OCI-LY7 (cell line): ENCODE data around the gene EXTL2. TPM values are rescaled to one million over a fixed set of nuclear protein-coding genes. Genes with fewer than 3 reads are reported as not detected.
"Not testable (repeated sequence)": the region's sequence is repeated elsewhere in the genome, so short reads cannot be mapped to it uniquely, and the experiment has no call there.

Experiments
- BruUV-seq: library from RNA; stranded (reverse); fragments of 400-500 nt; replicated peaks from 2 replicates; lab custom pipeline; 2021; lab: Mats Ljungman, UMichigan
- CTCF ChIA-PET: fragments of 300-600 bp; sonication (Branson Sonifier 250); formaldehyde crosslinking; loops from one replicate; lab custom pipeline; 2022; ENCODE audit warnings: antibody characterized with exemption; ENCODE audit not compliant: unreplicated experiment; lab: Charles Lee
- POLR2A ChIA-PET: fragments of 300-600 bp; sonication (Branson Sonifier 250); formaldehyde crosslinking; loops from one replicate; lab custom pipeline; 2022; ENCODE audit warnings: antibody characterized with exemption; lab: Charles Lee
- DNase-seq: peaks from one replicate; pipeline ENCODE4 v3.0.0-alpha.2; 2015; ENCODE audit warnings: low spot score
- H2AFZ ChIP-seq: fragments of 200-600 bp; sonication (generic), shearing (Covaris generic); 2 replicates; pipeline ENCODE4 v1.6.1; 2014; ENCODE audit warnings: mild to moderate bottlenecking, antibody characterized with exemption, low read length, moderate library complexity
- H3K27ac ChIP-seq: fragments of 200-600 bp; sonication (generic); 2 replicates; pipeline ENCODE4 v1.5.1; 2014; ENCODE audit warnings: mixed run types, low read depth, mild to moderate bottlenecking, moderate library complexity, low read length, inconsistent platforms; ENCODE audit not compliant: poor library complexity, severe bottlenecking
- H3K36me3 ChIP-seq: fragments of 200-600 bp; sonication (generic); 2 replicates; pipeline ENCODE4 v1.6.1; 2014; ENCODE audit warnings: mild to moderate bottlenecking, antibody characterized with exemption, low read length, moderate library complexity, mixed read lengths; ENCODE audit not compliant: insufficient read depth
- H3K4me1 ChIP-seq: fragments of 200-600 bp; sonication (generic); 2 replicates; pipeline ENCODE4 v1.5.1; 2014; ENCODE audit warnings: mild to moderate bottlenecking, low read length; ENCODE audit not compliant: insufficient read depth, poor library complexity, severe bottlenecking
- H3K4me2 ChIP-seq: fragments of 200-600 bp; sonication (generic); 2 replicates; pipeline ENCODE4 v1.6.1; 2014; ENCODE audit warnings: mild to moderate bottlenecking, low read length
- H3K4me3 ChIP-seq: fragments of 200-600 bp; sonication (generic); 2 replicates; pipeline ENCODE4 v1.5.1; 2014; ENCODE audit warnings: mild to moderate bottlenecking, low read depth, low read length; ENCODE audit not compliant: poor library complexity, severe bottlenecking
- H3K79me2 ChIP-seq: fragments of 200-600 bp; sonication (generic); 2 replicates; pipeline ENCODE4 v1.6.1; 2016; ENCODE audit warnings: low read depth, mild to moderate bottlenecking, low read length, moderate library complexity, mixed read lengths; ENCODE audit not compliant: insufficient read depth
- H3K9me2 ChIP-seq: fragments of 200-600 bp; sonication (generic); 2 replicates; pipeline ENCODE4 v1.6.1; 2016; ENCODE audit warnings: mild to moderate bottlenecking, low read length, mixed read lengths; ENCODE audit not compliant: insufficient read depth
- H3K9me3 ChIP-seq: fragments of 200-600 bp; sonication (generic); 2 replicates; pipeline ENCODE4 v1.6.1; 2014; ENCODE audit warnings: mild to moderate bottlenecking, mixed run types, low read length, mixed read lengths
- H4K20me1 ChIP-seq: fragments of 200-600 bp; sonication (generic); 2 replicates; pipeline ENCODE4 v1.6.1; 2014; ENCODE audit warnings: mild to moderate bottlenecking, antibody characterized with exemption, low read length, moderate library complexity, mixed read lengths; ENCODE audit not compliant: insufficient read depth
- EZH2phosphoT487 ChIP-seq: fragments of 200-600 bp; sonication (generic); IDR thresholded peaks from 2 replicates; pipeline ENCODE4 v1.6.1; 2018; ENCODE audit warnings: low read depth, borderline replicate concordance, mild to moderate bottlenecking, mixed run types, antibody characterized with exemption, low read length, moderate library complexity, mixed read lengths
- intact Hi-C: fragments of 100-400 bp; cut with micrococcal nuclease; formaldehyde crosslinking; loops from one replicate; pipeline ENCODE4 v1.10.0; 2022; ENCODE audit not compliant: unreplicated experiment
- total RNA-seq, 2 experiments: library from RNA; depleted of rRNA in 1 of 2; stranded (reverse); fragments of >200 nt in 1 of 2; shearing (Covaris generic) in 1 of 2; gene quantifications; 2 replicates each; pipeline ENCODE4 v1.2.3, GENCODE V29; 2014 to 2022
- TF ChIP-seq, protein P1 (sequence below): fragments of 200-600 bp; sonication (generic); conservative IDR thresholded peaks from 2 replicates; pipeline ENCODE4 v1.5.1; 2014; ENCODE audit warnings: mild to moderate bottlenecking, antibody characterized with exemption, low read length, moderate library complexity, mixed read lengths

EXTL2 gene
- total RNA-seq, 2 experiments from 2014 or later: 7.0 to 9.8 TPM

GRCh38 chr1:100860397-100860991, 34.1 kb downstream of the EXTL2 start:
- TF ChIP-seq EZH2phosphoT487: no peak
- TF ChIP-seq, protein P1, sequence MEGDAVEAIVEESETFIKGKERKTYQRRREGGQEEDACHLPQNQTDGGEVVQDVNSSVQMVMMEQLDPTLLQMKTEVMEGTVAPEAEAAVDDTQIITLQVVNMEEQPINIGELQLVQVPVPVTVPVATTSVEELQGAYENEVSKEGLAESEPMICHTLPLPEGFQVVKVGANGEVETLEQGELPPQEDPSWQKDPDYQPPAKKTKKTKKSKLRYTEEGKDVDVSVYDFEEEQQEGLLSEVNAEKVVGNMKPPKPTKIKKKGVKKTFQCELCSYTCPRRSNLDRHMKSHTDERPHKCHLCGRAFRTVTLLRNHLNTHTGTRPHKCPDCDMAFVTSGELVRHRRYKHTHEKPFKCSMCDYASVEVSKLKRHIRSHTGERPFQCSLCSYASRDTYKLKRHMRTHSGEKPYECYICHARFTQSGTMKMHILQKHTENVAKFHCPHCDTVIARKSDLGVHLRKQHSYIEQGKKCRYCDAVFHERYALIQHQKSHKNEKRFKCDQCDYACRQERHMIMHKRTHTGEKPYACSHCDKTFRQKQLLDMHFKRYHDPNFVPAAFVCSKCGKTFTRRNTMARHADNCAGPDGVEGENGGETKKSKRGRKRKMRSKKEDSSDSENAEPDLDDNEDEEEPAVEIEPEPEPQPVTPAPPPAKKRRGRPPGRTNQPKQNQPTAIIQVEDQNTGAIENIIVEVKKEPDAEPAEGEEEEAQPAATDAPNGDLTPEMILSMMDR: no peak
- no TSS peak for BruUV-seq
- no peak overlapping the region for H3K4me3 ChIP-seq
- ChIA-PET POLR2A (no interaction called here), CTCF (no interaction called here)
- H4K20me1 ChIP-seq: no peaks in the 10 kb centered on the region
- no peak overlapping the region for H3K27ac ChIP-seq
- H3K36me3 ChIP-seq: no peaks in the 10 kb centered on the region
- H3K9me3 ChIP-seq: no peaks in the 10 kb centered on the region
- H2AFZ ChIP-seq: no peak overlapping the region
- no peaks in the 10 kb centered on the region for H3K79me2 ChIP-seq
- DNase-seq: no peak
- no peaks in the 10 kb centered on the region for H3K4me1 ChIP-seq
- no peak overlapping the region for H3K4me2 ChIP-seq
- H3K9me2 ChIP-seq: no peaks in the 10 kb centered on the region
- intact Hi-C loops: loop anchor here (10.0 kb wide), 1 partner anchor 336 kb away; no protein-coding TSS in a partner anchor

GRCh38 chr1:100855116-100855515, 39.5 kb downstream of the EXTL2 start:
- H3K79me2 ChIP-seq, H3K4me1 ChIP-seq, CTCF ChIA-PET, DNase-seq, H4K20me1 ChIP-seq, H3K36me3 ChIP-seq, BruUV-seq, H3K4me2 ChIP-seq, H2AFZ ChIP-seq, H3K27ac ChIP-seq, H3K4me3 ChIP-seq, H3K9me2 ChIP-seq, H3K9me3 ChIP-seq, intact Hi-C loops: not testable (repeated sequence)
- POLR2A ChIA-PET: interaction anchor here (0.8 to 1.2 kb wide), 2 partner anchors 10 to 14 kb away, joined by 3 to 6 read pairs; no protein-coding TSS in a partner anchor

DNA sequence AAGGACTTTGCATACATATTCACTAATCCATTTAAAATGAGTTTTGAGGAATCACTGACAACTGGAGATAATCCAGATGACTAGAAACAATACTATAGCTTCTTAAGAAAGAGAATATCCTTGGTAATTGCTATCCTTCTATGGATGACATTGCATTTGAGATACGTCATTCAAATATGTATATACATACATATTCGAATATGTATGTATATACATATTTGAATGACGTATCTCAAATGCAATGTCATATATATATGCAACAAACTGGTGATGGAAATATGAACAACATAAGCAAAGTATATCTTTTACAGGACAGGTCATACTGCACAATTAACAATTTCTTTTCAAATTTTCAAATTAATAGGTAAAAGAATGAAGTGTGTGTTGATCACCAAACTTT, 41.7 kb downstream of the EXTL2 start:
- ChIA-PET CTCF (no interaction called here), POLR2A (interaction anchor here (1.0 kb wide), 1 partner anchor 400 kb away, joined by 3 read pairs; no protein-coding TSS in a partner anchor)
- Histone ChIP-seq H3K4me1 (no peaks in the 10 kb centered on the region), H3K79me2 (no peaks in the 10 kb centered on the region), H4K20me1 (no peaks in the 10 kb centered on the region), H3K4me3 (no peak overlapping the region), H2AFZ (no peak overlapping the region), H3K36me3 (no peaks in the 10 kb centered on the region), H3K27ac (no peak overlapping the region), H3K9me3 (no peaks in the 10 kb centered on the region), H3K4me2 (no peak overlapping the region), H3K9me2 (no peaks in the 10 kb centered on the region; the same call in 1 of the 2 replicates)
- no TSS peak for BruUV-seq
- intact Hi-C loops: no loop called here
- DNase-seq: no peak
- TF ChIP-seq, protein P1: no peak
- TF ChIP-seq EZH2phosphoT487: no peak
